ENCODE data around the gene SH3RF3.

The SH3RF3 gene

GRCh38 chr2:109205447-109205846, 76.4 kb downstream of the SH3RF3 start:
- no peak overlapping the region for H3K4me3 ChIP-seq (ENCODE audit: low read depth, low read length)
- no peak for DNase-seq (ENCODE audit: low read depth)
- no peak for TF ChIP-seq CTCF (IDR thresholded peaks at IDR 0.05; ENCODE audit: low read depth, low read length, missing control alignments)

- no peak for TF ChIP-seq CTCF (IDR thresholded peaks at IDR 0.05; ENCODE audit: low read depth, low read length, missing control alignments)
- no peak for DNase-seq (ENCODE audit: low read depth)
- H3K4me3 ChIP-seq (ENCODE audit: low read depth, low read length): no peak overlapping the region
These were observed 77.7 kb downstream of the SH3RF3 start for GRCh38 chr2:109206569-109207146.

- H3K4me3 ChIP-seq (ENCODE audit: low read depth, low read length): no peak overlapping the region
- TF ChIP-seq CTCF (IDR thresholded peaks at IDR 0.05; ENCODE audit: low read depth, low read length, missing control alignments): no peak
- no peak for DNase-seq (ENCODE audit: low read depth)
These were observed 78.2 kb downstream of the SH3RF3 start for GRCh38 chr2:109207176-109207575.

- no peak for DNase-seq (ENCODE audit: low read depth)
- peak; percentile 34 for TF ChIP-seq CTCF (IDR thresholded peaks at IDR 0.05; ENCODE audit: low read depth, low read length, missing control alignments)
- no peak overlapping the region for H3K4me3 ChIP-seq (ENCODE audit: low read depth, low read length)
These were observed 79.3 kb downstream of the SH3RF3 start for GRCh38 chr2:109208071-109208950.

GRCh38 chr2:109208951-109209335, 79.9 kb downstream of the SH3RF3 start:
- no peak for TF ChIP-seq CTCF (IDR thresholded peaks at IDR 0.05; ENCODE audit: low read depth, low read length, missing control alignments)
- H3K4me3 ChIP-seq (ENCODE audit: low read depth, low read length): no peak overlapping the region
- DNase-seq (ENCODE audit: low read depth): no peak

- no peak for TF ChIP-seq CTCF (IDR thresholded peaks at IDR 0.05; ENCODE audit: low read depth, low read length, missing control alignments)
- H3K4me3 ChIP-seq (ENCODE audit: low read depth, low read length): no peak overlapping the region
- DNase-seq (ENCODE audit: low read depth): no peak
These were observed 80.4 kb downstream of the SH3RF3 start for GRCh38 chr2:109209412-109209811.
